A549 (cell line): ENCODE results near the gene RGS6. TPM values are rescaled to one million over a fixed set of nuclear protein-coding genes. Genes with fewer than 3 reads are reported as not detected.

ENCODE experiments used
- ATAC-seq, 2 experiments: fragments of 200-7000 bp in 1 of 2; fragments of >200 bp in 1 of 2; cut with Nextera tagmentation in 1 of 2; cut with Tn5 transposase in 1 of 2; 3 replicates each; pipeline versions ENCODE4 v1.8.0 to v1.9.1; 2018 to 2020; ENCODE audit warnings: mild to moderate bottlenecking in 1 of 2, moderate library complexity in 1 of 2
- CTCF ChIA-PET: fragments of 300-600 bp; sonication (Branson Sonifier 250); formaldehyde crosslinking; extraction: SDS; loops from one replicate; lab custom pipeline; 2021; ENCODE audit warnings: antibody characterized with exemption, inconsistent platforms; lab: Yijun Ruan, JAX
- POLR2A ChIA-PET: fragments of 350-600 bp; formaldehyde crosslinking; extraction: SDS; loops from one replicate; lab custom pipeline; 2021; ENCODE audit warnings: antibody characterized with exemption, inconsistent platforms; lab: Yijun Ruan, JAX
- DNase-seq, 2 experiments: peaks; one replicate each; pipeline versions ENCODE4 v3.0.0 to v3.0.0-alpha.2; 2011 to 2016; ENCODE audit warnings: low read depth in 1 of 2, low spot score in 1 of 2
- FAIRE-seq: peaks from 2 replicates; lab custom pipeline; 2011; peaks lifted over from hg19 to GRCh38; lab: Jason Lieb, UNC
- H3K27ac ChIP-seq, 2 experiments: fragments of >200 bp; sonication (Bioruptor Twin); formaldehyde crosslinking; 3 replicates each; pipeline ENCODE4 v1.5.1; 2016 to 2017
- H3K4me1 ChIP-seq: fragments of >200 bp; sonication (Bioruptor Twin); formaldehyde crosslinking; 3 replicates; pipeline ENCODE4 v1.6.1; 2016
- H3K4me2 ChIP-seq: fragments of >200 bp; sonication (Bioruptor Twin); formaldehyde crosslinking; 3 replicates; pipeline ENCODE4 v1.6.1; 2016
- H3K4me3 ChIP-seq: fragments of >200 bp; sonication (Bioruptor Twin); formaldehyde crosslinking; 3 replicates; pipeline ENCODE4 v1.5.1; 2016
- H3K9me3 ChIP-seq: fragments of >200 bp; sonication (Bioruptor Twin); formaldehyde crosslinking; 3 replicates; pipeline ENCODE4 v1.6.1; 2016
- CBX2 ChIP-seq: fragments of 200-600 bp; sonication (generic); IDR thresholded peaks from 2 replicates; pipeline ENCODE4 v1.6.1; 2016; ENCODE audit warnings: low read depth, mild to moderate bottlenecking, borderline replicate concordance
- CEBPB ChIP-seq, 2 experiments: fragments of >200 bp in 1 of 2; sonication (Bioruptor Twin) in 1 of 2; formaldehyde crosslinking in 1 of 2; IDR thresholded peaks; 2 replicates each; pipeline ENCODE4 v1.6.1; 2012 to 2016
- EP300 ChIP-seq, 2 experiments: fragments of >200 bp; sonication (Bioruptor Twin); formaldehyde crosslinking; IDR thresholded peaks; 2 replicates in 1 of 2; 3 replicates in 1 of 2; pipeline ENCODE4 v1.6.1; 2016 to 2017
- FOSL2 ChIP-seq, 2 experiments: fragments of 450-650 bp in 1 of 2; fragments of >200 bp in 1 of 2; sonication (Bioruptor Twin) in 1 of 2; formaldehyde crosslinking; IDR thresholded peaks; 2 replicates each; pipeline versions ENCODE4 v1.5.0 to v1.6.1; 2016 to 2020; ENCODE audit warnings: mild to moderate bottlenecking in 1 of 2, moderate library complexity in 1 of 2
- FOXS1 ChIP-seq: fragments of 250-450 bp; sonication (Bioruptor Pico); IDR thresholded peaks from 2 replicates; pipeline ENCODE4 v1.5.0; 2020; ENCODE audit warnings: mild to moderate bottlenecking, moderate library complexity
- HEYL ChIP-seq: fragments of 250-450 bp; sonication (Bioruptor Pico); IDR thresholded peaks from 2 replicates; pipeline ENCODE4 v1.8.0; 2021; ENCODE audit warnings: mild to moderate bottlenecking, moderate library complexity
- JUN ChIP-seq, 2 experiments: fragments of >200 bp; sonication (Bioruptor Twin); formaldehyde crosslinking; IDR thresholded peaks; 2 replicates in 1 of 2; 3 replicates in 1 of 2; pipeline ENCODE4 v1.6.1; 2016 to 2017
- KDM5A ChIP-seq: fragments of 200-600 bp; sonication (generic); IDR thresholded peaks from 2 replicates; pipeline ENCODE4 v1.6.1; 2016; ENCODE audit warnings: antibody characterized with exemption, mild to moderate bottlenecking
- MAFK ChIP-seq: fragments of 450-650 bp; IDR thresholded peaks from 2 replicates; pipeline ENCODE4 v1.6.1; 2014; ENCODE audit not compliant: partially characterized antibody
- MAZ ChIP-seq: fragments of 150-350 bp; IDR thresholded peaks from 2 replicates; pipeline ENCODE4 v1.6.1; 2014; ENCODE audit warnings: antibody characterized with exemption, low read depth, low read length, borderline replicate concordance
- NFE2L2 ChIP-seq: fragments of 150-350 bp; conservative IDR thresholded peaks from 2 replicates; pipeline ENCODE4 v1.6.1; 2014; ENCODE audit warnings: low read length
- POLR2A ChIP-seq: IDR thresholded peaks from 2 replicates; pipeline ENCODE4 v1.6.1; 2012; ENCODE audit warnings: mild to moderate bottlenecking, low read length
- RAD21 ChIP-seq, 2 experiments: fragments of >200 bp in 1 of 2; sonication (Bioruptor Twin) in 1 of 2; formaldehyde crosslinking in 1 of 2; IDR thresholded peaks in 1 of 2; conservative IDR thresholded peaks in 1 of 2; 2 replicates in 1 of 2; 3 replicates in 1 of 2; pipeline ENCODE4 v1.6.1; 2012 to 2018; ENCODE audit warnings: inconsistent platforms in 1 of 2
- RARB ChIP-seq: fragments of 250-450 bp; sonication (Bioruptor Pico); IDR thresholded peaks from 2 replicates; pipeline ENCODE4 v1.8.0; 2021; ENCODE audit warnings: mild to moderate bottlenecking, moderate library complexity
- RCOR1 ChIP-seq: fragments of 150-350 bp; IDR thresholded peaks from 2 replicates; pipeline ENCODE4 v1.6.1; 2014; ENCODE audit warnings: antibody characterized with exemption, low read length, low read depth
- SREBF2 ChIP-seq: fragments of 450-650 bp; IDR thresholded peaks from 2 replicates; pipeline ENCODE4 v1.6.1; 2014; ENCODE audit warnings: mild to moderate bottlenecking, moderate library complexity
- ZFP36 ChIP-seq: fragments of 450-650 bp; IDR thresholded peaks from 2 replicates; pipeline ENCODE4 v1.6.1; 2014; ENCODE audit warnings: borderline replicate concordance; ENCODE audit not compliant: partially characterized antibody
- ZSCAN20 ChIP-seq: fragments of 250-450 bp; sonication (Bioruptor Pico); IDR thresholded peaks from 2 replicates; pipeline ENCODE4 v1.8.0; 2022; ENCODE audit warnings: mild to moderate bottlenecking, moderate library complexity
- WGBS: methylation state at CpG from one replicate; pipeline ENCODE4 v1.1.6; 2017; ENCODE audit errors: missing lambda C conversion rate; 5-methylcytosine and 5-hydroxymethylcytosine counted together
- polyA plus RNA-seq, 4 experiments: library from polyadenylated mRNA; depleted of rRNA in 3 of 4; stranded (reverse); fragments of >200 nt; fragmentation: RNase III in 1 of 4; extraction: RNeasy Plus Mini Kit Qiagen cat#74134 plus additional on column Dnase treatment in 1 of 4; gene quantifications; 2 replicates in 3 of 4; 3 replicates in 1 of 4; pipeline ENCODE4 v1.2.3, GENCODE V29; 2011 to 2017
- TF ChIP-seq, protein P1 (sequence below): fragments of 450-650 bp; IDR thresholded peaks from 2 replicates; pipeline ENCODE4 v1.6.1; 2014; ENCODE audit warnings: antibody characterized with exemption
- TF ChIP-seq, protein P2 (sequence below): IDR thresholded peaks from 2 replicates; pipeline ENCODE4 v1.6.1; 2012; ENCODE audit warnings: low read depth, borderline replicate concordance
- TF ChIP-seq, protein P3 (sequence below): fragments of 250-450 bp; sonication (Bioruptor Pico); IDR thresholded peaks from 2 replicates; pipeline ENCODE4 v1.5.0; 2020; ENCODE audit warnings: low read depth, mild to moderate bottlenecking, moderate library complexity
- TF ChIP-seq, protein P4 (sequence below): fragments of 250-450 bp; sonication (Bioruptor Pico); IDR thresholded peaks from 2 replicates; pipeline ENCODE4 v1.5.0; 2021; ENCODE audit warnings: mild to moderate bottlenecking, moderate library complexity, borderline replicate concordance
- TF ChIP-seq, protein P5 (sequence below): fragments of 150-350 bp; IDR thresholded peaks from 2 replicates; pipeline ENCODE4 v1.6.1; 2014; ENCODE audit warnings: low read depth, mild to moderate bottlenecking, low read length
- TF ChIP-seq, protein P6 (sequence below): fragments of >200 bp; sonication (Bioruptor Twin); formaldehyde crosslinking; IDR thresholded peaks from 2 replicates; pipeline ENCODE4 v1.6.1; 2016

The RGS6 gene
- polyA plus RNA-seq, 2 of the 4 experiments (the other 2 are of a cell fraction), result not detected

DNA sequence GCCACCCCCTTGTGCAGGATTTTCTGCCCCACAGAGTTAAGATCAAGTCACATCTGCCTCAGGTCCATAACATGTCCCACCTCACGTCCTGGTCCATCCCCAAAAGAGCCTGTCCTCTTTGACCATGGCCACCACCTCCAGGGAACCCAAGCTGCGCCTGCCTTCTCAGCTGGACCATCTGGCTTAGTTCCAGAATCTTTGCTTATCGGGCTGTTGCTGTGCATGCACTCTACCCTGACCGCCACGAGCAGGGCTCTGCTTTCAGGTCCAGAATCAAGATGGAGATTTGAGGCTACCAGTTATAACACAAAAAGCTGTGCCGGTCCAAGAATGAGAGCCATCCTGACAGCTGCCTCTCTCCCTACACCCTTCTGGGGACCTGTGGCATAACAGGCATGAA, 635.0 kb downstream of the RGS6 start:
- Histone ChIP-seq H3K4me3 (no peak overlapping the region), H3K27ac (no peak overlapping the region), H3K9me3 (no peaks in the 10 kb centered on the region), H3K4me2 (no peak overlapping the region), H3K4me1 (no peaks in the 10 kb centered on the region)
- FAIRE-seq, result no peak
- ATAC-seq, result no peak
- 56% methylated on average over 6 of the region's 6 CpGs for WGBS
- DNase-seq, result no peak
- CTCF ChIA-PET, result interaction anchor here (1.0 to 2.1 kb wide), 3 partner anchors 13 to 64 kb away, joined by 3 to 7 read pairs (median 4); no protein-coding TSS in a partner anchor
- POLR2A ChIA-PET, result no interaction called here
- TF ChIP-seq, protein P1, sequence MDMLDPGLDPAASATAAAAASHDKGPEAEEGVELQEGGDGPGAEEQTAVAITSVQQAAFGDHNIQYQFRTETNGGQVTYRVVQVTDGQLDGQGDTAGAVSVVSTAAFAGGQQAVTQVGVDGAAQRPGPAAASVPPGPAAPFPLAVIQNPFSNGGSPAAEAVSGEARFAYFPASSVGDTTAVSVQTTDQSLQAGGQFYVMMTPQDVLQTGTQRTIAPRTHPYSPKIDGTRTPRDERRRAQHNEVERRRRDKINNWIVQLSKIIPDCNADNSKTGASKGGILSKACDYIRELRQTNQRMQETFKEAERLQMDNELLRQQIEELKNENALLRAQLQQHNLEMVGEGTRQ, result no peak
- TF ChIP-seq FOXS1 (CRISPR knock-in tag), result no peak
- TF ChIP-seq KDM5A, result no peak
- TF ChIP-seq ZFP36, result no peak
- no peak for TF ChIP-seq CEBPB (IDR thresholded peaks at IDR 0.05)
- TF ChIP-seq, all 56 proteins: peak for 0

DNA sequence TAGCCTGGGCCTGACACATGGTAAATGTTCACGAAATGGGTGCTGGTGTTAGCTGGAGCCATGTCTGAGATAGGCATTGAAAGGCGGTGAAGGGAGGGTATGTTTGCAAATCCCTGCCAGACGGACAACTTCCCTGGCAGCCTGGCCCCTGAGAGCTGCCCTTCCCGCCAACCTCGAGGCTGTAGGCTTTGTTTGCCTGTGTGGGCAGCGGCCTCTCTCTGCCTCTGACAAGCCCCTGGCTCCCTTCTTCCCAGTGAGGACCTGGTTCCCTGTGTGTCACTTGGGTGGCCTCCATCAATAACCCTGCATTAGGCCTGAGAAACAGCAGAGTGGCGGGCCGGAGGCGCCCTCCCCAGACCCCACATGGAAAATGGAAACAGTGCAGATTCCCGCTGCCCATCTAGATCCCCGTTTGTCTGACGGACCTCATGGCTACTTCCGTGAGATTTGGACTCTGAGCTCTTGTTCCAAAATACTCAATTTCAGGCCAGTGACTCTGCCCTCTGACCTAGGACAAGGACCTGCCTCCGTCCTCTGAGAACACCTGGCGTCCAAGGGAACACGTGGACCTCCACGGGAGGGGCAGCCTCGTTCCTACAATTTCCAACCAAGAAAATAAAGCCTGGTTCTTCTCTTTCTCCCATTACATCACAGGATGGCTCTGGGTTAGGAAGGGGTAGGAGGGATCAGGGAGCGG, 636.2 kb downstream of the RGS6 start:
- ATAC-seq, result no peak
- POLR2A ChIA-PET, result no interaction called here
- 66% methylated on average over 17 of the region's 19 CpGs for WGBS
- CTCF ChIA-PET, result interaction anchor here (1.9 to 2.1 kb wide), 2 partner anchors 10 to 15 kb away, joined by 4 to 7 read pairs; no protein-coding TSS in a partner anchor
- no peak for FAIRE-seq
- DNase-seq, result no peak
- H3K4me1 ChIP-seq, result no peaks in the 10 kb centered on the region
- no peak overlapping the region for H3K27ac ChIP-seq
- no peaks in the 10 kb centered on the region for H3K9me3 ChIP-seq
- TF ChIP-seq ZFP36, result no peak
- no peak for TF ChIP-seq FOSL2 (IDR thresholded peaks at IDR 0.05)
- TF ChIP-seq FOSL2 (CRISPR knock-in tag; IDR thresholded peaks at IDR 0.05), result no peak
- no peak for TF ChIP-seq CBX2
- TF ChIP-seq HEYL (CRISPR knock-in tag), result no peak
- TF ChIP-seq, protein P2, sequence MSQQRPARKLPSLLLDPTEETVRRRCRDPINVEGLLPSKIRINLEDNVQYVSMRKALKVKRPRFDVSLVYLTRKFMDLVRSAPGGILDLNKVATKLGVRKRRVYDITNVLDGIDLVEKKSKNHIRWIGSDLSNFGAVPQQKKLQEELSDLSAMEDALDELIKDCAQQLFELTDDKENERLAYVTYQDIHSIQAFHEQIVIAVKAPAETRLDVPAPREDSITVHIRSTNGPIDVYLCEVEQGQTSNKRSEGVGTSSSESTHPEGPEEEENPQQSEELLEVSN, result no peak
- TF ChIP-seq MAFK, result no peak
- no peak for TF ChIP-seq ZSCAN20 (CRISPR knock-in tag)
- TF ChIP-seq EP300 (IDR thresholded peaks at IDR 0.05), result no peak
- TF ChIP-seq MAZ, result no peak
- TF ChIP-seq, protein P3, sequence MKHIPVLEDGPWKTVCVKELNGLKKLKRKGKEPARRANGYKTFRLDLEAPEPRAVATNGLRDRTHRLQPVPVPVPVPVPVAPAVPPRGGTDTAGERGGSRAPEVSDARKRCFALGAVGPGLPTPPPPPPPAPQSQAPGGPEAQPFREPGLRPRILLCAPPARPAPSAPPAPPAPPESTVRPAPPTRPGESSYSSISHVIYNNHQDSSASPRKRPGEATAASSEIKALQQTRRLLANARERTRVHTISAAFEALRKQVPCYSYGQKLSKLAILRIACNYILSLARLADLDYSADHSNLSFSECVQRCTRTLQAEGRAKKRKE, result no peak
- no peak for TF ChIP-seq JUN (IDR thresholded peaks at IDR 0.05)
- no peak overlapping the region for H3K4me3 ChIP-seq
- H3K4me2 ChIP-seq, result no peak overlapping the region

DNA sequence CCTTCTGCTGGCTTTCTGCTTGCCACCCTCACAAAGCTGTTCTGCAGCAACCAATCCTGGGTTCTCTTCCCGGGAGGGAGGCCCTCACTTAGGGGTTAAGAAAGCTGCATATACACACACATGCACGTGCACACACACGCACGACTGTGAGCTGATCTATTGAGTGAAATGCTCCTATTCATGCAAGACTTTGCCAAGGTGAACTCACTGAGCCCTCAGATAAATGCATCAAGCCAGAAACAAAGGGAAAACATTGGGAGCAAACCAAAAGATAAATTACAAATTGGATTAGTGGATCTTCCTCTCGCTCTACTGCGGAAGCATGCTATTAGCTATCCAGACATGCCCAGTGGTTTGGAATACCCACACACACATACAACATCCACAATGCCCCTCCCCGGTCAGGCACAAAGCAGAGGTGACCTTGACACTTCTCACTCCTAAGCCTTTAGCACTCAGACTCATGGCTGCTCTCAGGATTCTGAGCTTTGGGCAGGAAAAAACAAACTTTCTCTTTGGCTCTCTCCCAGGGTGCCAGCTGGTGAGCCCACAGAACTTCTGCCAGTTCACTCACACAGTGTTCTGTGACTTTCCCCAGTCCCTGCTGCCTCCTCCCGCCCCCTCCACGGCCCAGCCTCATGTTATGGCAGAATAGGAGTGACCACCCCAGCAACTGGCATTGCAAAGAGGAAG, 641.6 kb downstream of the RGS6 start:
- POLR2A ChIA-PET, result no interaction called here
- FAIRE-seq (no peak), DNase-seq (no peak), ATAC-seq (no peak)
- 64% methylated on average over 7 of the region's 9 CpGs for WGBS
- H3K4me3 ChIP-seq, result no peak overlapping the region
- no peak for TF ChIP-seq EP300 (IDR thresholded peaks at IDR 0.05)
- no peak for TF ChIP-seq RCOR1
- TF ChIP-seq MAFK, result no peak
- TF ChIP-seq POLR2A, result no peak
- no peak for TF ChIP-seq ZSCAN20 (CRISPR knock-in tag)
- TF ChIP-seq NFE2L2, result no peak
- TF ChIP-seq, protein P1, result no peak
- no peak for TF ChIP-seq CBX2
- TF ChIP-seq, protein P4, sequence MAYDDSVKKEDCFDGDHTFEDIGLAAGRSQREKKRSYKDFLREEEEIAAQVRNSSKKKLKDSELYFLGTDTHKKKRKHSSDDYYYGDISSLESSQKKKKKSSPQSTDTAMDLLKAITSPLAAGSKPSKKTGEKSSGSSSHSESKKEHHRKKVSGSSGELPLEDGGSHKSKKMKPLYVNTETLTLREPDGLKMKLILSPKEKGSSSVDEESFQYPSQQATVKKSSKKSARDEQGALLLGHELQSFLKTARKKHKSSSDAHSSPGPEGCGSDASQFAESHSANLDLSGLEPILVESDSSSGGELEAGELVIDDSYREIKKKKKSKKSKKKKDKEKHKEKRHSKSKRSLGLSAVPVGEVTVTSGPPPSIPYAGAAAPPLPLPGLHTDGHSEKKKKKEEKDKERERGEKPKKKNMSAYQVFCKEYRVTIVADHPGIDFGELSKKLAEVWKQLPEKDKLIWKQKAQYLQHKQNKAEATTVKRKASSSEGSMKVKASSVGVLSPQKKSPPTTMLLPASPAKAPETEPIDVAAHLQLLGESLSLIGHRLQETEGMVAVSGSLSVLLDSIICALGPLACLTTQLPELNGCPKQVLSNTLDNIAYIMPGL (CRISPR knock-in tag), result no peak
- no peak for TF ChIP-seq RARB (CRISPR knock-in tag)
- TF ChIP-seq, protein P5, sequence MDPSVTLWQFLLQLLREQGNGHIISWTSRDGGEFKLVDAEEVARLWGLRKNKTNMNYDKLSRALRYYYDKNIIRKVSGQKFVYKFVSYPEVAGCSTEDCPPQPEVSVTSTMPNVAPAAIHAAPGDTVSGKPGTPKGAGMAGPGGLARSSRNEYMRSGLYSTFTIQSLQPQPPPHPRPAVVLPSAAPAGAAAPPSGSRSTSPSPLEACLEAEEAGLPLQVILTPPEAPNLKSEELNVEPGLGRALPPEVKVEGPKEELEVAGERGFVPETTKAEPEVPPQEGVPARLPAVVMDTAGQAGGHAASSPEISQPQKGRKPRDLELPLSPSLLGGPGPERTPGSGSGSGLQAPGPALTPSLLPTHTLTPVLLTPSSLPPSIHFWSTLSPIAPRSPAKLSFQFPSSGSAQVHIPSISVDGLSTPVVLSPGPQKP, result no peak
- TF ChIP-seq HEYL (CRISPR knock-in tag), result no peak
- no peak for TF ChIP-seq RAD21 (conservative IDR thresholded peaks at IDR 0.05 in 1 of 2, IDR thresholded peaks at IDR 0.05 in 1 of 2)
- TF ChIP-seq, protein P6, sequence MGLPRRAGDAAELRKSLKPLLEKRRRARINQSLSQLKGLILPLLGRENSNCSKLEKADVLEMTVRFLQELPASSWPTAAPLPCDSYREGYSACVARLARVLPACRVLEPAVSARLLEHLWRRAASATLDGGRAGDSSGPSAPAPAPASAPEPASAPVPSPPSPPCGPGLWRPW, result no peak
- TF ChIP-seq FOXS1 (CRISPR knock-in tag), result no peak
- no peak for TF ChIP-seq SREBF2
- H3K4me2 ChIP-seq, result no peak overlapping the region
- H3K4me1 ChIP-seq, result no peaks in the 10 kb centered on the region
- CTCF ChIA-PET, result interaction anchor here (1.1 to 1.5 kb wide), 2 partner anchors 22 to 66 kb away, joined by 4 to 5 read pairs; no protein-coding TSS in a partner anchor
- no peaks in the 10 kb centered on the region for H3K9me3 ChIP-seq
- H3K27ac ChIP-seq, result no peak overlapping the region
